Astrocyte of the hippocampus (primary cell): ENCODE results near the gene WNT5B.
A peak's percentile ranks its signal among the peaks of the same experiment; 100 is the strongest.
"Not testable (repeated sequence)": the region's sequence is repeated elsewhere in the genome, so short reads cannot be mapped to it uniquely, and the experiment has no call there.

Experiments
- DNase-seq: peaks from one replicate; pipeline ENCODE4 v3.0.0; 2011; ENCODE audit warnings: low read depth, low spot score

The WNT5B gene

GRCh38 chr12:1690578-1691122, 61.6 kb downstream of the WNT5B start, which contains the start of gene ADIPOR2:
Gene ADIPOR2 (plus strand): TSS chr12:1691070. CDS start chr12:1754344, 63,274 bp downstream.
- peak; percentile 99 for DNase-seq

GRCh38 chr12:1691123-1692007, 62.3 kb downstream of the WNT5B start:
- DNase-seq: no peak

- DNase-seq: no peak
Observed at GRCh38 chr12:1692226-1692625, 63.2 kb downstream of the WNT5B start.

GRCh38 chr12:1692895-1693610, 64.0 kb downstream of the WNT5B start:
- DNase-seq: no peak

GRCh38 chr12:1695097-1695496, 66.1 kb downstream of the WNT5B start:
- not testable (repeated sequence) for DNase-seq

- no peak for DNase-seq
Observed at GRCh38 chr12:1695886-1696670, 67.0 kb downstream of the WNT5B start.

- no peak for DNase-seq
Observed at GRCh38 chr12:1696800-1697199, 67.8 kb downstream of the WNT5B start.
